ACHN (cell line): ENCODE measurements around the gene TINAGL1.

Experiments
- DNase-seq: peaks from one replicate; pipeline ENCODE4 v3.0.0-alpha.2; 2015
- in situ Hi-C: cut with HindIII; loops from 2 replicates; pipeline ENCODE4 v1.10.0; 2017; ENCODE audit warnings: low sequenced_read_pairs, low pct_ligation_motif_present, low pct_unique_long_range_greater_than_20kb

The TINAGL1 gene, protein sequence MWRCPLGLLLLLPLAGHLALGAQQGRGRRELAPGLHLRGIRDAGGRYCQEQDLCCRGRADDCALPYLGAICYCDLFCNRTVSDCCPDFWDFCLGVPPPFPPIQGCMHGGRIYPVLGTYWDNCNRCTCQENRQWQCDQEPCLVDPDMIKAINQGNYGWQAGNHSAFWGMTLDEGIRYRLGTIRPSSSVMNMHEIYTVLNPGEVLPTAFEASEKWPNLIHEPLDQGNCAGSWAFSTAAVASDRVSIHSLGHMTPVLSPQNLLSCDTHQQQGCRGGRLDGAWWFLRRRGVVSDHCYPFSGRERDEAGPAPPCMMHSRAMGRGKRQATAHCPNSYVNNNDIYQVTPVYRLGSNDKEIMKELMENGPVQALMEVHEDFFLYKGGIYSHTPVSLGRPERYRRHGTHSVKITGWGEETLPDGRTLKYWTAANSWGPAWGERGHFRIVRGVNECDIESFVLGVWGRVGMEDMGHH

DNA sequence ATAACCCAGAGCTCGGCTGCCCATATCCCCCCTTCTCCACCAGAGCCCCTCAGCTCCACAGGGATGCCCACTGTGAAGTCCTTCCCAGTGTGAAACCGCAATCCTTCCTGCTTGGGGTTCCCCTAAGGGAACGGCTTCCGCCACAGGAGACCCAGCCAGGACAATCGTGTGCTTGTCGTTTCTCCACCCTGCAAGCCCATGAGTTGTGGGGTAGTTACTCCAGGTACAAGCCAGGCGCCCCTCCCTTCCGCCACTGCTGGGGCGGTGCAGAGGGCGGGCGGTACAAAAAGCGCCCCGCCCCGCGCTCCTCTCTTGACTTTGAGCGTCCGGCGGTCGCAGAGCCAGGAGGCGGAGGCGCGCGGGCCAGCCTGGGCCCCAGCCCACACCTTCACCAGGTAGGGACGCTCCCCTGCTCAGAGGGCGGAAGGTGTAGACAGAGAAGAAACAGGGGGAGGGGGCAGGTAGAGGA, at the start of gene TINAGL1:
TSS of gene TINAGL1 (plus strand) at position 315 of the 469 bp plus-strand sequence. CDS start 634 bp downstream, outside the sequence.
- in situ Hi-C loops, result no loop called here
- DNase-seq, result peak; percentile 72

DNA sequence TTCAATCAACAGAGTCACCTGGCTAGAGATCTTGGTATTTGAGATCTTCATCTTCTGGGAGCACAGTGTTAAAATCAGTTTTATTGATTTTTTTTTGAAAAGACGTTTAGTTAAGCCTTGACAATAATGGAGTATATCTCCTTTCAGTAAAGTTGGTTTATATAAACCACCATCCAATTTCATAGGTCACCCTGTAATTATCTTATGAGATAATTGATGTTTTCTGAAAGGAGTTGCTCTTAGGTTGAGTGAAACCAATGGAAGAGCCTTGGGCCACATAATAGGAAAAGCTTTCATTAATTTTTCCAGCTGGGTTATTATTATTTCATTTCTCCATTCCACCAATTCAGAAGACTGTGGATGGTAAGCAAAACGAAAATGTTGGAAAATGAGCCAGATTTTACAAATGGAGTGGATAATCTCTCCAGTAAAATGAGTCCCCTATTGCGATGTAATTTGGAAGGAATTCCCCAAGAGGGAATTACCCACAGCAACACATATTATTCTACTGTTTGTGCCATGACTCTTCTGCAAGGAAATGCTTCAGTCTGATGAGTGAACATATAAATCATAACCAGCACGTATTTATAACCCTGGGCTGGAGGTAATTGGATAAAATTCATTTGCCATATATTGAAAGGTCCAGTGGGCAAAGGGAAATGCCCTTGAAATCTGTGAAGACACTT, 46.2 kb upstream of the TINAGL1 start:
- no peak for DNase-seq
- in situ Hi-C loops, result no loop called here

DNA sequence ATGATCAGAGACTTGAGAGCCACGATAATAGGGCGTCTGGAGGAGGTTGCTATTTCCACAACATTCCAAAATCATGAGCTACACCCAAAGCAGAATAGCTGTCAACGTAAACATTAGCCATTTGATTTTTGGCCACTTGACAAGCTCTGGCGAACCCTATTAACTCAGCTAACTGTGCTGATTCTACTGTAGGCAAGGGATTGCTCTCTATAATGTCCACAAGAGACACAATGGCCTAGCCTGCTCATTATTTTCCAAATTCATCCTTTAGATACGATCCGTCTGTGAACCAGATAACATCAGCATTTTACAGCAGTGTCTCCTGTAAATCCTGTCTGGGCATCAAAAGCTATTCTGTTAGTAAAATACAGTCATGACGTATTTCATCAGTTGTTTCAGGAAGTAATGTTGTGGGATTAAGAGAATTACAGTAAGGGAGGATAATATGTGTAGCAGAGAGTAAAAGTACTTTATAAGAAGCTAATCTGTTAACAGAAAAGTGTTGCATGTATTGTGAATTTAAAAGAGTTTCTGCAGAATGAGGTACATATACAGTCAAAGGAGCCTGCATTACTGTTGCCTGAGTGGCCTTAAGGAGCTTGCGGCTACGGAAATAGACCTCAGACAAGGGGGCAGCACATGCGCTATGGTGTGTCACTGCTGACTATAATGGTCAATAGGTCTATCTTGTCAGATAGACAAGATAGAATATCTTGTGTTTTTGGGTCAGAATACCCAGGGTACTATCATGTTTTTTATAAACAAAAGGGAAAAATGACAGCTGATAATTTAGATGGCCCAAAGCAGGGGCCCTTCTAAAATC, 44.9 kb upstream of the TINAGL1 start:
- in situ Hi-C loops, result no loop called here

DNA sequence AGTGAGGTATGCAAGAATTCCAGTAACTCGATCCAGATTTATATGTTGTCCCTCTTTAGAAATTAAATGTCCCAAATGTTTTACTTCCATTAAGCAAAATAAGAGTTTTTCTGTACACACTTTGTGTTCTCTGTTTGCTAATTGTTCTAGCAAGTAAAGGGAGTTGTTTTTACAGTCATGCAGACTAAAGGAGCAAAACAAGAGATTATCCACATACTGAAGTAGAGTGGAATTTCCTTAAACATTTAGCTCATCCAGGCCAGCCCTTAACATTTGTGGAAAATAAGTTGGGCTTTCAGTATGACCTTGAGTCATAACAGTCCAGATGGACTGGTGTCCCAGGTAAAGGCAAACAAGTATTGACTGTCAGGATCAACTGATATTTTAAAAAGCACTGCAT, 44.1 kb upstream of the TINAGL1 start:
- in situ Hi-C loops, result no loop called here
- no peak for DNase-seq

More for the DNA sequence above, 44.9 kb upstream of the TINAGL1 start:
- DNase-seq, result no peak

DNA sequence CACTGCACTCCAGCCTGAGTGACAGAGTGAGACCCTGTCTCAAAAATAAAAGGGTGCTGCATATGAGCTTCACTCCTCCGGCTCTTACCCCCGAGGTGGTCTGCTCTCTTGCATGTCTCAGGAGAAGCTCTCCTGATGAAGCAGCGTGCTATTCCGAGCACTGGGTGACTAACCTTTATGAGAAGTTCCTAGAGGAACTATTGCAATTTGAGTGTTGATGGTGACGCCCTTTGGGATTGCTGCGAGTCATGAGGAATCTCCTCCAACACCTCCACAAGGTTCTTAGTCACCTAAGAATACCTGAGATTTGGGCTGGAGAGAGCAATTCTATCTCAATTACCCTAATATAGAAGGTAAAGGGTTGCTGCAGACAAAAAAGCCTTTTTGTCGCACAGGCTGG, 40.8 kb upstream of the TINAGL1 start:
- DNase-seq, result no peak
- in situ Hi-C loops, result no loop called here

DNA sequence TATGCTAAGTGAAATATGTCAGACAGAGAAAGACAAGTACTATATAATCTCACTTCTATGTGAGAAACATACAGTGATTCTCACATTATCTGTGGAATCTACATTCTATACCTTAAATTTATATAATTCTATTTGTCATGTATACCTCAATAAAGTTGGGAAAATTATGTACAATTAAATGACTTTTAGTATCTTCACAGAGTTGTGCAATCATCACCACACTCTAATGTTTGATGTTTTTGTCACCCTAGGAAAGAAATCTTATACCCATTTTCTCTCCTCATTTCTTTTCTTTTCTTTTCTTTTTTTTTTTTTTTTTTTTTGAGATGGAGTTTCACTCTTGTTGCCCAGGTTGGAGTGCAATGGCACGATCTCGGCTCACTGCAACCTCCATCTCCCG, 37.0 kb upstream of the TINAGL1 start:
- in situ Hi-C loops, result no loop called here
- no peak for DNase-seq

DNA sequence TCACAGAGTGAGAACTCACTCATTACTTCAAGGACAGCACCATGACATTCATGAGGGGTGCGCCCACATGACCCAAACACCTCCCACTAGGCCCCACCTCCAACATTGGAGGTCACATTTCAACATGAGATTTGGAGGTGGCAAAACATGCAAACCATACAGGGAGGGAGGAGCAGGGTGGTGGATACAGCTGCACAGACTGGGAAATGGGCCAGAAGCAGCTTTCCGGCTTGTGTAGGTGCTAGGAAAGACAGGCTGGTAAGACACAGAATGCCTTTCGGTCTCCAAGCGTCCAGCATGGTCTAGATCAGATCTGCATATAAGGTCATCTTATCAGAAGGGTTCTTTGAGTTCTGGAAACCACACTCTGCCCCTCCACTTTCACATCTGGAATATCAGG, 35.1 kb upstream of the TINAGL1 start:
- no peak for DNase-seq
- in situ Hi-C loops, result no loop called here

DNA sequence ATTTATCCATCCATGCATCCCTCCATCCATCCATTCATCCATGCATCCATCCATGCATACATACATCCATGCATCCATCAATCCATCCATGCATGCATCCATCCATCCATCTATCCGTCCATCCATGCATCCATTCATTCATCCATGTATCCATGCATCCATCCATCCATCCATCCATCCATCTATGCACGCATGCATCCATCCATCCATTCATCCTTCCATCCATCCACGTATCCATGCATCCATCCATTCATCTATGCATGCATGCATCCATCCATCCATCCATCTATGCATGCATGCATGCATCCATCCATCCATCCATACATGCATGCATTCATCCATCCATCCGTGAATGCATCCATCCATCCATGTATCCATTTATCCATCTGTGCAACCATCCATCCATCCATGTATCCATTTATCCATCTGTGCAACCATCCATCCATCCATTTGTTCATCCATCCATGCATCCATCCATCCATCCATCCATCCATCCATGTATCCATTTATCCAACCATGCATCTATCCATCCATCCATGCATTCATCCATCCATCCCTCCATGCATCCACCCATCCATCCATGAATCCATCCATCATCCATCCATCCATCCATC, 30.3 kb upstream of the TINAGL1 start:
- in situ Hi-C loops, result no loop called here
- DNase-seq, result no peak

DNA sequence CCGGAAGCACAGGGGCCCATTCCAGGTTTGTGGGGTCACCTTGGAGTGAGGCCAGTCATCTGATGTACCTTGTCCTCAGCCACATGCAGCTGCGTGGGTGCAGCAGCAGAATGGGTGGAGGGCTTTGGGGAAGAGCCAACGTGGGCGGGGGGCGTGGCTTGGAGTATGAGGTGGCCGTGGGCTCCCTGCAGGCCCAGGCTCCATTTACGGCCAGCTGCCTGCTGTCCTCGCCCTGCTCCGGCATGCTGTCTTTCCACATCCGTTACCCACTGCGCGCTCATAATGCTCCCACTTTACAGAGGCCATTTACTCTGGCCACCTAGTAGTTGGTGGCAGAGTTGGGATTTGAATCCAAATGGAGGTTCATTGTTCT, 27.8 kb upstream of the TINAGL1 start:
- in situ Hi-C loops, result no loop called here
- DNase-seq, result no peak

DNA sequence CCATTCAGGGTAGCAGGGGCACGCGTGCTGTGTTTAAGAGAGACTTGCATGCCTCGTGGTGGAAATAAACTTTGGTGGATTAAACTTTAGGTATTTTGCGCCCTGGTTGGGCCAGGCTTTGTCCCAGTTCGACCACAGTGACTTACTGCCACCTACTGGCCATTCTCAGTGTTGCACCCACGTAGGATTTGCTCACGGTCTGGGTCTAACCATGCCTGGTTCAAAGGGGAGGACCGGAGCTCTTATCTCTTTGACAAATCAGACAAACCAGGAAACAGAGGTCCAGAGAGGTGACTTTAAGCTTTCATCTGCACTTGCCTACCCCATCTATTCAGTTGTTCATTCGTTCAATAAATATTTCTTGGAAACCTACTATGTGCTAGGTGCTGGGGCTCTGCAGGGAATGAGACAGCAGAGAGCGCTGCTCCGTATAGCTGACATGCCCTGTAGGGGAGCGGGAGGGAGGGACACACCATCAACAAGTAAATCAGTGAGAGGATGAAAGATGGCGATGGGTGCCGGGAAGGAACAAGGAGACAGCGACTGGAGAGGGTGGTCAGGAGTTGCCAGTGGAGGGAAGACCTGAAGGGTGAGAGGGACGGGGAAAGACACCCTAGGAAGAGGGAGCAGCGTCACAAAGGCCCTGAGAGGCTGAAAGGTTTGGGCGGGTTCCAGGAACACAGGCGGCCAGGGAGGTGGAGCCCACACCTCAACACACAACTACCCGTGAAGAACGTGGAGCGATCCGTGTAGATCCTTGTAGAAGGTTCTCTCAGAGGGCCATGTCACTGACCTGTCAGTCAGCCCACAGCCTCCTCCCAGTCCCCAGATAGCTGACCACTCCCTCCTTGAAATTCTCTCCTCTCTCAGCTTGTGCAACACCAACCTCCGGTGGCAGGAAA, 27.2 kb upstream of the TINAGL1 start:
- in situ Hi-C loops, result no loop called here
- DNase-seq, result peak; percentile 86

DNA sequence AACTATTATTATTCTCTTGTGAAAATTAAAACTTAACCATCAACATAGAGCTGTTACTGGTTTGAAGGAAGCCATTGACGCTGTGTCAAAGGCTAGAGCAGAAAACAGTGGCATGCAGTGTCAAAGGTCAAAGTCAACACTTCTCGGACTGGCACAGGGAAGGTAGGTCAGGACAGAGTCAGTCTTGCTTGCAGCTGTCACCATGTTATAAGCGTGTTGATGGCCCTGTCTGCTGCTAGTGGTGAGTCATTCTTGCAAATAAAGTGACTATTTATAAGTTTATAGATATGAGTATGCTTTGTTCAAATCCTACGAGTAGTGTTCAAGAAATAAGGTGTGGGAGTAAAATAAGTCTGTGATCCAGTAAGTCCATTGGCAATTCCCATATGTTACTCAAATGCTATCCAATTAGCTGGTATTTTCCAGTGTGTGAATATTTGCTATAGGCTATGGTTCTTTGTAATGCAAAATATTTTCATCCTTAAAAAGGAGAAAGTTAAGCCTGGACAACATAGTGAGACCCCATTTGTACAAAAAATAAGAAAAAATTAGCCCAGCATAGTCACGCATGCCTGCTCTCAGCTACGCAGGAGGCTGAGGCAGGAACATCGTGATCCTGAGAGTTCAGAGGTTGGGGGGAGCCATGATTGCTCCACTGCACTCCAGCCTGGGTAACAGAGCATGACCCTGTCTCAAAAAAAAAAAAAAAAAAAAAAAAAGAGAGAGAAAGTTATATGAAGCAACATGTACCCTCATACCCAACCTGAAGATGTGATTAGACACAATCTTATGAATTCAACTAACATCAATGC, 26.3 kb upstream of the TINAGL1 start:
- no peak for DNase-seq
- in situ Hi-C loops, result no loop called here

DNA sequence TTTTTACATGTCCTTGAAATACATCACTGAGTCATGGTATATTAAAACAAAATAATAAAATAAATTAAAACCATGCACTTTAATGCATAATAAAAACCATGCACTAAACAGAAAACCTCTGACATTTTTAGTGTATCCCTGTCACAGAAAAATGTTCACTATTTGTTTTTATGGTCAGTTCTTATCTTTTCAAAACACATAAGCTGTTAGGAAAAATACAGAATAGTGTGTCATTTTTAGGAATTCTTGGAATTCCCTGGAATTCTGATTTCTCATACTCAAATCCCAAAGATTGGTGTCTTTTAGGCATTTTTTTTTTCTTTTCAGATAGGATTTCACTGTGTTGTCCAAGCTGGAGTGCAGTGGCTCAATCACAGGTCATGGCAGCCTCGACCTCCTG, 25.1 kb upstream of the TINAGL1 start:
- DNase-seq, result no peak
- in situ Hi-C loops, result no loop called here

DNA sequence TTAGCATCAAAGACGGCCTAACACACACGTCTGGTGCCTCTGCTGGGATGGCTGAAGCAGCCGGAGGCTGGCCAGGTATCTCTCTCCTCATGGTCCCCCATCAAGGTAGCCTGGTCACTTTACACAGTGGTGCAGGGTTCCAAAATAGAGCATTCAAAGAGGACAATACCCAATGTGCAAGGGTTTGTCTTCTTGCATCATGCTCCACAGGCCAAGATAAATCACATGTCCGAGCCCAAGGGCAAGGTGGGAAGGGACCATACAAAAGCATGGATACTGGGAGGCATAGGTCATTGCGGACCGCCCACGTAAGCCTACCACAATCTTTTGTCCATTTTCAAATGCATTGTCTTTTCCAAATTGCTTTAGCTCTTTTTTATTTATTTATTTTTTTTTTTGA, 23.8 kb upstream of the TINAGL1 start:
- in situ Hi-C loops, result no loop called here
- DNase-seq, result no peak

DNA sequence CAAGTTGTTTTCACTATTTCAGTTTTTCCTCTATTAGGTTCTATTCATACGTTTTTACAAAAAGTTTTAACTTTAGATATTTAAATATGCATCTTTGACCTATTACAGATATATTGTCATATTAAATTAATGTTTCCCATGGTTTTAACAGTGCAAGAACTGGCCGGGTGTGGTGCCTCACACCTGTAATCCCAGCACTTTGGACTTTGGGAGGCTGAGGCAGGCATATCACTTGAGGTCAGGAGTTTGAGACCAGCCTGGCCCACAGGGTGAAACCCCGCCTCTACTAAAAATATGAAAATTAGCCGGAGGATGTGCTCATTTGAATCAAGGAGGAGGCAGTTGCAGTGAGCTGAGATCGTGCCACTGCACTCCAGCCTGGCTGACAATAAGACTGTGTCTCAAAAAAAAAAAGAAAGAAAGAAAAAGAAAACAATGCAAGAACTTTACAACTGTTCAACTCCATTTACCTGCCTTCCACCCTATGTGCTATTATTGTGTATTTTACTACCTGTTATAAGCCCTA, 19.8 kb upstream of the TINAGL1 start:
- in situ Hi-C loops, result no loop called here

DNA sequence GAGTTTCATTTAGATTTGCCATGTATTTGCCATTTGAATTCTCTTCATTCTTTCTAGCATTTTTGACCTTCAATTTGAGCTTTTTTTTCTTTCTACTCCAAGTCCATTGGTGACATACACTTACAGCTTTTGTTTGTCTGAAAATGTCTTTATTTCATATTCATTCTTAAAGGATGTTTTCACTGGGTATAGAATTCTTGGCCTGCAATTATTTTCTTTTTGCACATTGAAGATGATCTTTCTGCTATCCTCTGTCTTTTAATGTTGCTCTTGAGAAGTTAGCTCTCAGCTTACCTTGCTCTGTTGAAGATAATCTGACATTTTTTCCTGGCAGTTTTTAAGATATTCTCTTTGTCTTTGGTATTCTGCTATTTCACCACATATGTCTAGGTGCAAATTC, 16.6 kb upstream of the TINAGL1 start:
- DNase-seq, result no peak
- in situ Hi-C loops, result no loop called here

More for the DNA sequence above, 19.8 kb upstream of the TINAGL1 start:
- DNase-seq, result no peak

DNA sequence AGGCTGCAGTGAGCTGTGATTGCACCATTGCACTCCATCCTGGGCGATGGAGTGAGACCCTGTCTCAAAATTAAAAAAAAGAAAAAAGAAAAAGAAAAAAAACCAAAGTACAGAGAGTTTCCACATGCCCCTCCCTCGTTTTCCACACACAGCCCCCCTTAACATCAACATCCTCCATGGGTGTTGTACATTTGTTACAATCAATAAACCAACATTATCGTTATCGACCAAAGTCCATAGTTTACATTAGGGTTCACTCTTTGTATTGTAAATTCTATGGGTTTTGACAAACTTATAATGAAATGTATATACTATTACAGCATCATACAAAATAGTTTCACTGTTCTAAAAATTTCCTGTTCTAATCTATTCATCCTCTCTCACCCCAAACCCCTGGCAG, 15.9 kb upstream of the TINAGL1 start:
- DNase-seq, result no peak
- in situ Hi-C loops, result no loop called here
